ENCODE data around the gene APRT.

APRT gene

GRCh38 chr16:88821168-88821850 is 9.6 kb upstream of the APRT start:
- DNase-seq: no peak

- no peak for DNase-seq
These were observed 8.8 kb upstream of the APRT start for GRCh38 chr16:88820385-88821025.

- DNase-seq: no peak
These were observed 7.4 kb upstream of the APRT start for GRCh38 chr16:88819126-88819525.

- DNase-seq: no peak
These were observed 6.8 kb upstream of the APRT start for GRCh38 chr16:88818575-88818874.

DNA sequence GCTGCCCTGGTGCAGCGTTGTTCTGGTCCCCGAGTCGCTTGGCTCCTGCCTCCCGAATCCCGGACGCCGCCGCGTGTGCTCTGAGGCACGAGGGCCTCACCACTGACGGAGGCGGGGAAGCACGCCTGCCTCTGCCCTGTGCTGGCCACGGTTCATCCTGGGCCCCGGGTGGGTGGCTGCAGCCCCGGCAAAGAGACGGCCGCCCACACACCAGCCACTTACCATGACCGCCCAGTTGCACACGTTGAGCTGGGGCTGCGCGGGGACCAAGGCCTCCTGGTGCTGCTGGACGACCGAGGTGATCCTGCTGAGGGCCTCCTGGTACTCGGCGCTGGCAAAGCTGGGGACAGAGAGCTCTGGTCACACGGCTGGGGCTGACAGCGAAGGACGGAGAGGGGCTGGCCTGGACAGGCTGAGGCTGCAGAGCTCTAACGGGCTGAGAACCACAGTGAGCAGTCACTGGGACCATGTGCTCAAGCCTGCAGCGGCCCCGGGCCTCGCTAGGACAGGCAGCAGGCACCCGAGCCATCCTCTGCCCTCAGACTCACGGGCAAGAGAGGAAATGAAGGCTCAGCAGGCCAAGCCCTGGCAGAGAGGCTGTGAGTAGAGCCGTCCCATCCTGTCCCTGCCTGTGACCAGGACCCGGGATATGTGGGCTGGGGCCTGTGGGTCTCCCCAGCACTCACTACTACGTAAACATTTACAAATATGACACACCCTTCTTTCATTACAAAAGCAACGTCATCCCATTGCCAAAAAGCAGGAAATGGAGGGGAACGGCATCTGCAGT is 6.3 kb upstream of the APRT start:
- DNase-seq: no peak

- no peak for DNase-seq
These were observed 5.2 kb upstream of the APRT start for GRCh38 chr16:88816736-88817535.

DNA sequence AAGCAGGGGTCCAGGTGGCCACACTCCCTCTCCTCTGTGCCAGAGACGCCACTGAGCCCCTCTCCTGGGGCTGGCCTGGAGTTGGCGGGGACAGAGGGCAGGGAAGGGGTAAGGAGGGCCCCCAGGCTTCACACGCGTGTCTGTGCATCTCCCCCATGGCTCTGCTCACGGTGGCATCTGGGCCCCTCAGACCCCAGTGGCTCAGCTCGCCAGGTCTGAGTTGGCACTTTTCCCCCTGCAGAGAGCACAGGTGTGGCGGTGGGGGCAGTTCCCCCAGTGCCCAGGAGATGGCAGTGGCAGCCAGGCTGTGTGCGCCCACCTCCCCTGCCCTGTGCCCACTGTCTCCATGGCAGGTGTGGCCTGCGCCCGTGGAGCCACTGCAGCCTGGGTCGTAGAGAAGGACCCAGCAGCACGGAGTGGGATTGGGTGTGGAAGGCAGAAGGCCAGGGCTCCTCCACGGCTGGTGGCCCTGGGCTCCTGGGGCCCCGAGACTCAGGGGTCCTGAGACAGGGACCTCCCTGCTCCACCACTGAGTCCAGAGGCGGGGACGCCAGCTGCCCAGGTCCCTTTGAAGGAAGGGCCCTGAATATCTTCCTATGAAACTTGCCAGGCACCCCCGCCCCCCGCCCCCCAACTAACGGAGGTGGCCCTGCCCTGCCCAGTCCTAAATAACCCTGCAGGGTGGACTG is 4.3 kb upstream of the APRT start:
- peak; percentile 34 to 73 (median 58) for DNase-seq

- no peak for DNase-seq
These were observed 3.5 kb upstream of the APRT start for GRCh38 chr16:88815227-88815626.

GRCh38 chr16:88814144-88814502 is 2.4 kb upstream of the APRT start:
- DNase-seq: no peak

DNA sequence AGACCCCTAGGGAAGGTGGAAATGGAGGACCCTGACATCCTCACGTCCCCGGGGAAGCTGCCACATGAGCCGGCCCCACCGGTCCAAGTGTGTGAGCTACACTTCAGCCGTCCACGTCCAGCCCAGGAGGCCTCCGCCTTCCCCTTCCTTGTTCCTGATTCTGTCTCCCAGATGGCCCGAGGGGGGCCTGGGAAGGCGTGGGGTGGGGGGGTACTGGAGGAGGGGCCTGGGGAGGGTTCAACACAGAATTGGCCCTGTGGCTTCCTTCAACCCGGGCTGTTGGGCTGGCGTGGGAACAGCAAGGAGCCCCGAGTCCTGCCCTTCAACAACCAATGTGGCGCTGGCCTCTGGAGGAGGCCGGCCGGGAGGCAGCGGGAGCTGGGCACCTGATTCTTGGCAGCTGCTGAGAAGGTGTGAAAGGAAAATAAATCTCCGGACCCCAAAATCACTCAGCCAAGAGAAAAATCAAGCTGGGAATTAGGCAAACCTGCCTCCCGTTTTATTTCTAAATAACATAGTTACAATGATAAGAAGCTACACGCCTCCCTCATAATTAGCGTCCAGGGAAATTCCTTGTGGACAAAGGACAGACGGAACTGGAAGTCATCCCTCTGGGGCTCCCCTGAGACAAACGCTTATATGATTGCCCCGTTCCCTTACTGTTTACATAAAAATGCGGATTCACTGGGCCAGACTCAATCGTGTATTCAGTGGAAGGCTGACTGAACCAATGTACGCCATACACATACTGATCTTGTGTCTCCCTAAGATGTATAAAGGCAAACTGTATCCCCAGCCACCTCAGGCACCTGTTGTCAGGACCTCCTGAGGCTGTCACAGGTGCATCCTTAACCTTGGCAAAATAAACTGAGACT is 1.8 kb upstream of the APRT start:
- DNase-seq: no peak

DNA sequence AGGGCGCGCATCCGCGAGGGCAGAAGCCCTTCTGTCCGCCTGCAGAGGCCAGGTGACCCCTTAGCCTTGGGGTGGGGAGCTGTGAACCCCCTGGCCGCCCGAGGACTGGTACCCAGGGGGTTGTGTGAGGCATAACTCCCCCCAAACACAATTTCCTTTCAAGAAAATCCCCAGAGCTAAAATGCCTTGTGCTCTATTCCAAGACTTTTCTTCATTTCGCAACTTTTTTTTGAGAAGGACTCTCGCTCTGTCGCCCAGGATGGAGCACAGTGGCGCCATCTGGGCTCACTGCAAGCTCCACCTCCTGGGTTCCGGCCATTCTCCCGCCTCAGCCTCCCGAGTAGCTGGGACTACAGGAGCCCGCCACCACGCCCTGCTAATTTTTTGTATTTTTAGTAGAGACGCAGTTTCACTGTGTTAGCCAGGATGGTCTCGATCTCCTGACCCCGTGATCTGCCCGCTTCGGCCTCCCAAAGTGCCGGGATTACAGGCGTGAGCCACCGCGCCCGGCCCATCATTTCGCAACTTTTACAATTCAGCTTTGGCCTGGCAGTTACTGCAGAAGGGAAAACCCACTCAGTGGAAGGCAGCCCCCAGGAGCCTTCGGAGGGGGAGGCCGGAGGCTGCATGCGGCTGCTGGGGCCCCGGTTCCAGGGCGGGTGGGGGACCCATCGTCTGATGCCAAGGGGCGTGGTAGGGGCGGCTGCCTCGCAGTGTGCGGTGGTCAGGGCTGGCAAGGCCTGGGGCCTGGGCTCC is 963 bp upstream of the APRT start:
- peak in 1 of 3 experiments; percentile 72 for DNase-seq

DNA sequence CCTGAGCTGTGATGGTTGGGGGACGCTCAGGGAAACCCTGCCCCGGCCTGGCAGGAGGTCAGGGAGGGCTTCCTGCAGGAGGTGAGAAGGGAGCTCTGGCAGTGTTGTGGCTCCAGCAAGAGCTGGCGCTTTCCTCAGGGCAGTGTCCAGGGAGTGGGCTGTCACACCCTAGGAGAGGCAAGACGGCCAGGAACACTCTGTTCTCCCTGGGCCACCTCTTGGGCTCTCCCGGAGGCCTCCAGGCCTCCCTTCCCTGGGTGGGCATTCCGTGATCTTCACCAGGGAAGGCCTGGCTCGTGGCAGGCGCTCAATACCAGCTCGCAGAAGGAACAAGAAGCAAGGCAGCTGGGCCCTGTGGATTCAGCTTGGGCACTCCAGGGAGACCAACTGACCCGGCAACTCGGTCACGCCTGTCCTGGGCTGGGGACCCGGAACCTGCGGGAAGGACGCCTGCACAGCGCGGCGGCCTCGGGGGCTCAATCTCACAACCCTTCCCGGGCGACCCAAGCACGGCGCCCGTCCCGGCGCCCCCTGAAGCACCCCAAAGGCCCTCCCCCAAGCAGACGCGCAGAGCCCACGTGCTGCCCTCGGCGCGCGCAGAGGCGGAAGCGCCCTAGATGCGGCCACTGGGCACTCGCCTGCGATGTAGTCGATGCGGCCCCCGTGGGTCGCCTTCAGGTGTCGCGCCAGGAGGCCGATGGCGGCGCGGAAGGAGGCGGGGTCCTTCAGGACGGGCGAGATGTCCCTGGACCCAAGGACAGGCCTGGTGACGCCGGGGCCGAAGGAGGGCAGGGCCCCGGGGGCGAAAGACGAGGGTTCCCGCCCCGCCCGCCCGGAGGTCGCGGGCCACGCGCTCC is 588 bp downstream of the APRT start:
- DNase-seq: peak; percentile 43 to 89 (median 82)

DNA sequence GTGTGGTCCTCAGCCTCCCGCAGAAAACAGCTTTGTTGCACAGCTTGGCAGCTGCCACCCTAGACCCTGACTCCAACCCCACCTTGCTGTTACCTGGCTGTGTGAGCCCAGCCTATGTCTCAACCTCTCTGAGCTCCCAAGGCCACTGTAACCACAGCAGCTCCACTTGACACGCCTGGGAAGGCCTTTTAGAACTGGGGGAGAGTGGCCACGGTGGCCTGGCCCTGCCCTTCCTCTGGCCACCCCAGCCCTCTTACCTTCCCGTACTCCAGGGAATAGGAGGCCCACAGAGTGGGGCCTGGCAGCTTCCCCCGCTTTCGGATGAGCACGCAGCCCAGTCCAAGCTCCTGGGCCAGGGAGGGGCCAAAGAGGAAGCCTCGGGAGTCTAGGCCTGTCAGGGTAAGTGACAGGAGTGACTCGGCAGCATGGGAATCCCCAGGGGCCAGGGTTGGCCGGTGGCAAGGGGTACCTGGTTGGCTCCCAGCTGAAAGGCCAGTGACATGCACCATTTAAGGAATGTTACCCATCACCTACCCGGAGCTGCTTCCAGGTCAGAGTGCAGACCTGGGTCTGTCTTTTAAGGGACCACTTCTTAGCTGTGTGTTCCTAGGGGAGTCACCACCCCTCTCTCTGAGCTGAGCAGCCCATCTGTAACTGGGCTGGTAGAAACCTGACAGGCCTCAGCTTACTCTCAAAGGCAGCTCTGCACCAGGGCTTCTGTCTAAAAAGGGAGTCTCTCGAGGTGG is 1.4 kb downstream of the APRT start:
- peak in 1 of 3 experiments; percentile 39 for DNase-seq

DNA sequence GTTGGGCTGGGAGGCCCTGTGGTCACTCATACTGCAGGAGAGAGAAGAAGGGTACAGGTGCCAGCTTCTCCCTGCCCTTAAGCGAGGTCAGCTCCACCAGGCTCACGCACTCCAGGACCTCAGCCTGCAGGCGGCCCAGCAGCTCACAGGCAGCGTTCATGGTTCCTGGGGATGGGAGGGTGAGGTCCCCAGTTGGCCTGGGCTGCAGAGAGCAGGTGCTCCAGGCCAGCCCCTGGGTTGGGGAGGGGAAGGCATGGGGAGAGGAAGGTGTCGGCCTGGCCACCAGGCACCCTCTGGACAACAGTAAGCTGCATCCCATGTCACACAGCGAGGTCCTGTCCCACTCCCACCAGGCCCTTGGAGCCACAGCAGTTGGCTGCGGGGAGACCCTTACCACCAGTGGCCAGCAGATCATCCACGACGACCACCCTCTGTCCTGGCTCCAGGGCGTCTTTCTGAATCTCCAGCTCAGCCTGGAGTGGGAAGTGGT is 2.0 kb downstream of the APRT start:
- peak in 2 of 3 experiments; percentile 12 to 49 for DNase-seq

DNA sequence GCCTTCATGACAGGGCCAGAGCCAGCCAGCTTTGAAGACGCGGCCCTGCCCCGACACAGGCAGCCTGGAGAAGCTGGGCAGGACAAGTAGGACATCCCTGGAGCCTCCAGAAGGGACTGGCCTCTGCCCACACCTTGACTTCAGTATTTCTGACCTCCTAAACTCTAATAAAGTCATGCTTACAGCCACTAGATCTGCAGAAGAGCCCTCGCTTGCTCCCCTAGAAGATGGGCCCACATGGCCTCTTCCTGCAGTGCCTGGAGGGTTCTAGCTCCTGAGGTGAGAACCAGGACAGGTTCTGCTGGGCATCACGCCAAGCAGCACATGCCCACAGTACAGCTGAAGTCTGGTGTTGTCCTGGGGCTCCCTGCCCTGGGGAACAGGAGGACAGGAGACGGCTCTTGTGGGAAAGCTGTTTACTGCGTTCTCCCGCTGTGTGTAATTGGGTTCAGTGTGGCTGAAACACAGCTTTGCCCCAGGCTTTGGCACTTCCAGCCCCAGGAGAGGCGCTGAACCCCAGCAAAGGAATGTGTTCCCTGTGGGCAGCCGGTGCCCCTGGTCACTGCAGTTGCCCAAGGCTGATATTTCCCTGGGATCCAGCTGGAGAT is 2.6 kb downstream of the APRT start:
- peak in 1 of 3 experiments; percentile 49 for DNase-seq

- no peak for DNase-seq
These were observed 3.9 kb downstream of the APRT start for GRCh38 chr16:88807626-88808453.

DNA sequence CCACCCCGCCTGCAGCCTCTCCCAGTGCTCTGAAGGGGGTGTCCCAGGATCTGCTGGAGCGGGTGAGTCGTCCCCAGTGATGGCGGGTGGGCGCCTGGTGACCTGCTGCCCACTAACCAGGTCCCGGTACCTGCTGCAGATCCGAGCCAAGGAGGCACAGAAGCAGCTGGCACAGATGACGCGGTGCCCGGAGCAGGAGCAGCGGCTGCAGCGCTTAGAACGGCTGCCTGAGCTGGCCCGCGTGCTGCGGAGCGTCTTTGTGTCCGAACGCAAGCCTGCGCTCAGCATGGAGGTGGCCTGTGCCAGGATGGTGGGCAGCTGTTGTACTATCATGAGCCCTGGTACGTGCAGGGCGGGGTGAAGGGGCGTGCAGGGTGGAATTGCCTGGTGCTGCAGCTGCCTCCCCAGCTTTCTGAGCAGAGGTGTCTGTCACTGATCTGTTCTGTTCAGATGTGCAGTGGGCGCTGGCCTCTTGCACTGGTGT is 4.5 kb downstream of the APRT start:
- DNase-seq: no peak
